Activated T-helper 17 cell treated with anti-CD3 and anti-CD28 coated beads, Interleukin-2, amount 50 U/mL, for 72 hours (primary cell): ENCODE measurements around the gene OR6C68. TPM values are rescaled to one million over a fixed set of nuclear protein-coding genes. Genes with fewer than 3 reads are reported as not detected.

Experiments used
- ATAC-seq: fragments of 150-1000 bp; cut with Tn5 transposase; replicated peaks from 2 replicates; pipeline ENCODE4 v1.10.0; 2021; ENCODE audit warnings: mild to moderate bottlenecking, moderate library complexity
- H3K27ac Mint-ChIP-seq: one replicate; pipeline ENCODE4 v1.8.0; 2022; ENCODE audit warnings: mixed read lengths
- H3K27me3 Mint-ChIP-seq: one replicate; pipeline ENCODE4 v1.8.0; 2022; ENCODE audit warnings: mixed read lengths
- H3K36me3 Mint-ChIP-seq: one replicate; pipeline ENCODE4 v1.8.0; 2022; ENCODE audit warnings: low read depth, mild to moderate bottlenecking, mixed read lengths
- H3K4me1 Mint-ChIP-seq: one replicate; pipeline ENCODE4 v1.8.0; 2022; ENCODE audit warnings: mixed read lengths
- H3K4me3 Mint-ChIP-seq: one replicate; pipeline ENCODE4 v1.8.0; 2022; ENCODE audit warnings: mild to moderate bottlenecking, mixed read lengths
- H3K9me3 Mint-ChIP-seq: one replicate; pipeline ENCODE4 v1.8.0; 2022; ENCODE audit warnings: mixed read lengths
- total RNA-seq, 2 donors: library from RNA; stranded (reverse); gene quantifications; one replicate each; pipeline ENCODE4 v1.2.3, GENCODE V29; 2022

OR6C68 gene
- total RNA-seq, 2 donors from 2014 or later: not detected

- ATAC-seq: no peak
- peaks cover 7% of the 10 kb centered on the region for H3K27me3 Mint-ChIP-seq
- no peak overlapping the region for H3K4me3 Mint-ChIP-seq
- H3K9me3 Mint-ChIP-seq: no peaks in the 10 kb centered on the region
- H3K36me3 Mint-ChIP-seq: no peaks in the 10 kb centered on the region
- H3K27ac Mint-ChIP-seq: no peak overlapping the region
- H3K4me1 Mint-ChIP-seq: peaks cover 5% of the 10 kb centered on the region
Observed at GRCh38 chr12:55501601-55502000, 9.4 kb downstream of the OR6C68 start.

- Mint-ChIP-seq H3K27ac (no peak overlapping the region), H3K4me3 (no peak overlapping the region), H3K27me3 (peaks cover 23% of the 10 kb centered on the region), H3K9me3 (no peaks in the 10 kb centered on the region), H3K4me1 (no peaks in the 10 kb centered on the region), H3K36me3 (no peaks in the 10 kb centered on the region)
- ATAC-seq: no peak
Observed at GRCh38 chr12:55515696-55516095, 23.5 kb downstream of the OR6C68 start.

GRCh38 chr12:55516391-55516790 lies 24.2 kb downstream of the OR6C68 start:
- H3K9me3 Mint-ChIP-seq: no peaks in the 10 kb centered on the region
- H3K4me3 Mint-ChIP-seq: no peak overlapping the region
- H3K27ac Mint-ChIP-seq: no peak overlapping the region
- no peak for ATAC-seq
- H3K36me3 Mint-ChIP-seq: no peaks in the 10 kb centered on the region
- H3K27me3 Mint-ChIP-seq: peaks cover 23% of the 10 kb centered on the region
- no peaks in the 10 kb centered on the region for H3K4me1 Mint-ChIP-seq

Other genes with a start within 250 kb of the OR6C68 start
- not detected for gene OR6C74, start 247.8 kb upstream of the OR6C68 start, total RNA-seq
- gene OR6C6, start 195.8 kb upstream of the OR6C68 start, total RNA-seq: not detected
- not detected for gene OR6C1, start 178.0 kb upstream of the OR6C68 start, total RNA-seq
- gene OR6C3, start 161.6 kb upstream of the OR6C68 start, total RNA-seq: not detected
- gene OR6C75, start 129.4 kb upstream of the OR6C68 start, total RNA-seq: not detected
- not detected for gene OR6C65, start 91.8 kb upstream of the OR6C68 start, total RNA-seq
- gene OR6C76, start 66.1 kb upstream of the OR6C68 start, total RNA-seq: not detected
- gene OR6C2, start 48.3 kb upstream of the OR6C68 start, total RNA-seq: not detected
- not detected for gene OR6C70, start 22.2 kb upstream of the OR6C68 start, total RNA-seq
- not detected for gene OR6C4, start 57.2 kb downstream of the OR6C68 start, total RNA-seq
- gene OR2AP1, start 80.1 kb downstream of the OR6C68 start, total RNA-seq: under 1 TPM in 1 of 2 donors, not detected in 1; 0.15 TPM
- gene OR10P1, start 144.5 kb downstream of the OR6C68 start, total RNA-seq: not detected
- 1 to 10 TPM; 3.2 to 8.7 TPM for gene ITGA7, start 215.5 kb downstream of the OR6C68 start, total RNA-seq
- 100 to 1,000 TPM; 104 to 118 TPM for gene BLOC1S1, start 223.7 kb downstream of the OR6C68 start, total RNA-seq
- gene RDH5, start 228.0 kb downstream of the OR6C68 start, total RNA-seq: 10 to 100 TPM; 13.0 to 13.5 TPM
- 100 to 1,000 TPM; 211 to 237 TPM for gene CD63, start 236.6 kb downstream of the OR6C68 start, total RNA-seq